ENCODE measurements around the gene ZNF575. TPM values are rescaled to one million over a fixed set of nuclear protein-coding genes. Genes with fewer than 3 reads are reported as not detected.
A peak's percentile ranks its signal among the peaks of the same experiment; 100 is the strongest.

Gene ZNF575
- total RNA-seq, 2 experiments from 2014 or later = 2.6 to 2.7 TPM

GRCh38 chr19:43486412-43486811, 46.6 kb upstream of the ZNF575 start:
- ChIA-PET CTCF (interaction anchor here (2.4 kb wide), 1 partner anchor 39 kb away, joined by 6 read pairs; no protein-coding TSS in a partner anchor), POLR2A (no interaction called here)
- intact Hi-C loops (cut with DNase I, micrococcal nuclease) = no loop called here
- no peak overlapping the region for H3K27ac Mint-ChIP-seq
- H3K4me1 ChIP-seq (ENCODE audit: insufficient read depth, low read length) = no peaks in the 10 kb centered on the region
- no peaks in the 10 kb centered on the region for H3K27me3 ChIP-seq (ENCODE audit: control insufficient read depth in 1 of 2, insufficient read depth in 2 of 2, low read length in 2 of 2)
- no peak overlapping the region for H3K4me3 Mint-ChIP-seq
- no peaks in the 10 kb centered on the region for H3K4me1 Mint-ChIP-seq (ENCODE audit: low read depth)
- H3K9me3 ChIP-seq (ENCODE audit: control insufficient read depth in 1 of 2, insufficient read depth in 1 of 2, low read length in 2 of 2) = no peaks in the 10 kb centered on the region
- no peak for DNase-seq
- no peaks in the 10 kb centered on the region for H3K9me3 Mint-ChIP-seq
- H3K36me3 Mint-ChIP-seq (ENCODE audit: low read depth) = peaks cover 33% of the 10 kb centered on the region
- H3K27ac ChIP-seq (ENCODE audit: low read depth in 1 of 2, low read length in 2 of 2) = no peak overlapping the region
- no peak for TF ChIP-seq CTCF (IDR thresholded peaks at IDR 0.05)
- ATAC-seq (ENCODE audit: poor library complexity) = no peak
- H3K4me3 ChIP-seq (ENCODE audit: low read length) = no peak overlapping the region
- peaks cover 6% of the 10 kb centered on the region for H3K36me3 ChIP-seq (ENCODE audit: insufficient read depth, low read length)
- H3K27me3 Mint-ChIP-seq = no peaks in the 10 kb centered on the region

GRCh38 chr19:43488179-43488578, 44.8 kb upstream of the ZNF575 start:
- H3K27me3 Mint-ChIP-seq = no peaks in the 10 kb centered on the region
- H3K9me3 Mint-ChIP-seq = no peaks in the 10 kb centered on the region
- DNase-seq (no peak), ATAC-seq (ENCODE audit: poor library complexity) (no peak)
- no peak overlapping the region for H3K27ac Mint-ChIP-seq
- peaks cover 20% of the 10 kb centered on the region for H3K36me3 Mint-ChIP-seq (ENCODE audit: low read depth)
- no peaks in the 10 kb centered on the region for H3K4me1 Mint-ChIP-seq (ENCODE audit: low read depth)
- no peak overlapping the region for H3K27ac ChIP-seq (ENCODE audit: low read depth in 1 of 2, low read length in 2 of 2)
- TF ChIP-seq CTCF (IDR thresholded peaks at IDR 0.05) = no peak
- no peaks in the 10 kb centered on the region for H3K9me3 ChIP-seq (ENCODE audit: control insufficient read depth in 1 of 2, insufficient read depth in 1 of 2, low read length in 2 of 2)
- POLR2A ChIA-PET = no interaction called here
- no peak overlapping the region for H3K4me3 ChIP-seq (ENCODE audit: low read length)
- CTCF ChIA-PET = interaction anchor here (2.4 kb wide), 1 partner anchor 41 kb away, joined by 6 read pairs; no protein-coding TSS in a partner anchor
- intact Hi-C loops (cut with DNase I, micrococcal nuclease) = no loop called here
- no peaks in the 10 kb centered on the region for H3K4me1 ChIP-seq (ENCODE audit: insufficient read depth, low read length)
- peaks cover 6% of the 10 kb centered on the region for H3K36me3 ChIP-seq (ENCODE audit: insufficient read depth, low read length)
- no peaks in the 10 kb centered on the region for H3K27me3 ChIP-seq (ENCODE audit: control insufficient read depth in 1 of 2, insufficient read depth in 2 of 2, low read length in 2 of 2)
- H3K4me3 Mint-ChIP-seq = no peak overlapping the region

GRCh38 chr19:43489310-43489709, 43.7 kb upstream of the ZNF575 start:
- no peak overlapping the region for H3K4me3 ChIP-seq (ENCODE audit: low read length)
- Mint-ChIP-seq H3K27ac (peak overlapping the region; percentile 17), H3K9me3 (no peaks in the 10 kb centered on the region), H3K4me1 (ENCODE audit: low read depth) (no peaks in the 10 kb centered on the region), H3K4me3 (no peak overlapping the region), H3K36me3 (ENCODE audit: low read depth) (peaks cover 17% of the 10 kb centered on the region), H3K27me3 (no peaks in the 10 kb centered on the region)
- DNase-seq (no peak), ATAC-seq (ENCODE audit: poor library complexity) (no peak)
- no peaks in the 10 kb centered on the region for H3K27me3 ChIP-seq (ENCODE audit: control insufficient read depth in 1 of 2, insufficient read depth in 2 of 2, low read length in 2 of 2)
- H3K4me1 ChIP-seq (ENCODE audit: insufficient read depth, low read length) = no peaks in the 10 kb centered on the region
- no peak for TF ChIP-seq CTCF (IDR thresholded peaks at IDR 0.05)
- H3K36me3 ChIP-seq (ENCODE audit: insufficient read depth, low read length) = peaks cover 7% of the 10 kb centered on the region
- intact Hi-C loops (cut with DNase I, micrococcal nuclease) = no loop called here
- H3K9me3 ChIP-seq (ENCODE audit: control insufficient read depth in 1 of 2, insufficient read depth in 1 of 2, low read length in 2 of 2) = no peaks in the 10 kb centered on the region
- POLR2A ChIA-PET = no interaction called here
- CTCF ChIA-PET = no interaction called here
- H3K27ac ChIP-seq (ENCODE audit: low read depth in 1 of 2, low read length in 2 of 2) = no peak overlapping the region

All from CD4-positive, alpha-beta T cell (primary cell).